HepG2 (cell line): Measurements from ENCODE around the gene SEC11A. TPM values are rescaled to one million over a fixed set of nuclear protein-coding genes. Genes with fewer than 3 reads are reported as not detected.

Experiments used
- FOXC1 ChIP-seq: sonication (generic); formaldehyde crosslinking; IDR thresholded peaks from 2 replicates; pipeline ENCODE4 v1.8.0; 2022; ENCODE audit warnings: mild to moderate bottlenecking, missing genetic modification reagents, borderline replicate concordance
- GABPA ChIP-seq, 2 experiments: IDR thresholded peaks; 2 replicates each; pipeline ENCODE4 v1.6.1; 2011 to 2016; ENCODE audit warnings: low read depth in 2 of 2, low read length in 1 of 2, missing biosample characterization in 1 of 2, missing genetic modification characterization in 1 of 2
- MED1 ChIP-seq: sonication (generic); formaldehyde crosslinking; IDR thresholded peaks from 2 replicates; pipeline ENCODE4 v1.4.0; 2020; ENCODE audit warnings: missing genetic modification reagents
- NFE2L1 ChIP-seq: sonication (generic); formaldehyde crosslinking; IDR thresholded peaks from 2 replicates; pipeline ENCODE4 v1.4.0; 2020; ENCODE audit warnings: missing genetic modification reagents, mild to moderate bottlenecking, borderline replicate concordance
- NFKBIZ ChIP-seq: IDR thresholded peaks from 2 replicates; pipeline ENCODE4 v1.6.1; 2018; ENCODE audit warnings: missing genetic modification reagents, missing compliant biosample characterization
- RXRB ChIP-seq: IDR thresholded peaks from 2 replicates; pipeline ENCODE4 v1.6.1; 2016; ENCODE audit warnings: borderline replicate concordance, missing genetic modification reagents, missing compliant biosample characterization
- SALL1 ChIP-seq: sonication (generic); formaldehyde crosslinking; IDR thresholded peaks from 2 replicates; pipeline ENCODE4 v1.8.0; 2022; ENCODE audit warnings: mild to moderate bottlenecking, missing genetic modification reagents
- STAT5B ChIP-seq: sonication (generic); formaldehyde crosslinking; IDR thresholded peaks from 2 replicates; pipeline ENCODE4 v1.4.0; 2020; ENCODE audit warnings: missing genetic modification reagents
- YEATS4 ChIP-seq: sonication (generic); formaldehyde crosslinking; IDR thresholded peaks from 2 replicates; pipeline ENCODE4 v1.4.0; 2020; ENCODE audit warnings: missing genetic modification reagents, borderline replicate concordance
- ZBTB1 ChIP-seq: sonication (generic); formaldehyde crosslinking; IDR thresholded peaks from 2 replicates; pipeline ENCODE4 v1.4.0; 2020; ENCODE audit warnings: missing genetic modification reagents, borderline replicate concordance
- ZEB1 ChIP-seq: IDR thresholded peaks from 2 replicates; pipeline ENCODE4 v1.6.1; 2012; ENCODE audit warnings: mild to moderate bottlenecking, low read depth, inconsistent platforms; ENCODE audit not compliant: insufficient replicate concordance
- ZFYVE20 ChIP-seq: sonication (generic); formaldehyde crosslinking; IDR thresholded peaks from 2 replicates; pipeline ENCODE4 v1.8.0; 2023; ENCODE audit warnings: low read depth, mild to moderate bottlenecking, moderate library complexity, missing genetic modification reagents, borderline replicate concordance
- ZNF484 ChIP-seq: sonication (generic); formaldehyde crosslinking; IDR thresholded peaks from 2 replicates; pipeline ENCODE4 v1.5.1; 2020; ENCODE audit warnings: mild to moderate bottlenecking, low read depth, missing genetic modification reagents, borderline replicate concordance
- ZNF580 ChIP-seq: IDR thresholded peaks from 2 replicates; pipeline ENCODE4 v1.6.1; 2016; ENCODE audit warnings: low read depth, borderline replicate concordance
- ZSCAN9 ChIP-seq: IDR thresholded peaks from 2 replicates; pipeline ENCODE4 v1.6.1; 2016; ENCODE audit warnings: borderline replicate concordance
- polyA plus RNA-seq, 8 experiments: library from polyadenylated mRNA; depleted of rRNA in 3 of 8; stranded (reverse) in 7 of 8; unstranded in 1 of 8; fragments of >200 nt; fragmentation: Illumina TruSeq in 4 of 8; extraction: Trizol in 4 of 8; gene quantifications; 2 replicates each; pipeline versions ENCODE4 v1.2.1 to v1.2.3, GENCODE V29; 2011 to 2016; ENCODE audit warnings: low read depth in 4 of 8, missing spikeins in 1 of 8, mixed read lengths in 1 of 8; ENCODE audit not compliant: insufficient read depth in 1 of 8
- total RNA-seq, 5 experiments: library from RNA; depleted of rRNA; stranded (reverse); fragments of >200 nt; fragmentation: Illumina TruSeq; extraction: Trizol; gene quantifications; 2 replicates each; pipeline ENCODE4 v1.2.3, GENCODE V29; 2016; ENCODE audit warnings: low read depth in 1 of 5
- TF ChIP-seq, protein P1 (sequence below): sonication (generic); formaldehyde crosslinking; IDR thresholded peaks from 2 replicates; pipeline ENCODE4 v1.5.0; 2020; ENCODE audit warnings: mild to moderate bottlenecking, missing genetic modification reagents
- TF ChIP-seq, protein P2 (sequence below): sonication (generic); formaldehyde crosslinking; IDR thresholded peaks from 2 replicates; pipeline ENCODE4 v1.5.0; 2020; ENCODE audit warnings: missing genetic modification reagents
- TF ChIP-seq, protein P3 (sequence below): sonication (generic); formaldehyde crosslinking; IDR thresholded peaks from 2 replicates; pipeline ENCODE4 v1.4.0; 2020; ENCODE audit warnings: missing genetic modification reagents

SEC11A gene
- total and polyA plus RNA-seq, 2 of the 13 experiments (the other 11 are each of a cell fraction or from before 2014, with no cell fraction given), result 141 to 230 TPM

GRCh38 chr15:84716036-84716732 is at the start of gene SEC11A (continued):
- TF ChIP-seq, protein P1, sequence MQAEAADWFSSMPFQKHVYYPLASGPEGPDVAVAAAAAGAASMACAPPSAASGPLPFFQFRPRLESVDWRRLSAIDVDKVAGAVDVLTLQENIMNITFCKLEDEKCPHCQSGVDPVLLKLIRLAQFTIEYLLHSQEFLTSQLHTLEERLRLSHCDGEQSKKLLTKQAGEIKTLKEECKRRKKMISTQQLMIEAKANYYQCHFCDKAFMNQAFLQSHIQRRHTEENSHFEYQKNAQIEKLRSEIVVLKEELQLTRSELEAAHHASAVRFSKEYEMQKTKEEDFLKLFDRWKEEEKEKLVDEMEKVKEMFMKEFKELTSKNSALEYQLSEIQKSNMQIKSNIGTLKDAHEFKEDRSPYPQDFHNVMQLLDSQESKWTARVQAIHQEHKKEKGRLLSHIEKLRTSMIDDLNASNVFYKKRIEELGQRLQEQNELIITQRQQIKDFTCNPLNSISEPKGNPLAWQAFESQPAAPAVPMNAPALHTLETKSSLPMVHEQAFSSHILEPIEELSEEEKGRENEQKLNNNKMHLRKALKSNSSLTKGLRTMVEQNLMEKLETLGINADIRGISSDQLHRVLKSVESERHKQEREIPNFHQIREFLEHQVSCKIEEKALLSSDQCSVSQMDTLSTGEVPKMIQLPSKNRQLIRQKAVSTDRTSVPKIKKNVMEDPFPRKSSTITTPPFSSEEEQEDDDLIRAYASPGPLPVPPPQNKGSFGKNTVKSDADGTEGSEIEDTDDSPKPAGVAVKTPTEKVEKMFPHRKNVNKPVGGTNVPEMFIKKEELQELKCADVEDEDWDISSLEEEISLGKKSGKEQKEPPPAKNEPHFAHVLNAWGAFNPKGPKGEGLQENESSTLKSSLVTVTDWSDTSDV (CRISPR knock-in tag), result no peak
- 0 out of 2 replicates have a peak, but pooled peaks have one; percentile 77 for TF ChIP-seq STAT5B (CRISPR knock-in tag)
- TF ChIP-seq, protein P2, sequence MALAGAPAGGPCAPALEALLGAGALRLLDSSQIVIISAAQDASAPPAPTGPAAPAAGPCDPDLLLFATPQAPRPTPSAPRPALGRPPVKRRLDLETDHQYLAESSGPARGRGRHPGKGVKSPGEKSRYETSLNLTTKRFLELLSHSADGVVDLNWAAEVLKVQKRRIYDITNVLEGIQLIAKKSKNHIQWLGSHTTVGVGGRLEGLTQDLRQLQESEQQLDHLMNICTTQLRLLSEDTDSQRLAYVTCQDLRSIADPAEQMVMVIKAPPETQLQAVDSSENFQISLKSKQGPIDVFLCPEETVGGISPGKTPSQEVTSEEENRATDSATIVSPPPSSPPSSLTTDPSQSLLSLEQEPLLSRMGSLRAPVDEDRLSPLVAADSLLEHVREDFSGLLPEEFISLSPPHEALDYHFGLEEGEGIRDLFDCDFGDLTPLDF, result peak; percentile 90
- TF ChIP-seq FOXC1 (CRISPR knock-in tag), result 0 out of 2 replicates have a peak, but pooled peaks have one; percentile 18
- TF ChIP-seq YEATS4, result peak; percentile 95
- peak; percentile 76; the same call in 1 of the 2 replicates for TF ChIP-seq NFE2L1 (CRISPR knock-in tag)
- TF ChIP-seq, protein P3, sequence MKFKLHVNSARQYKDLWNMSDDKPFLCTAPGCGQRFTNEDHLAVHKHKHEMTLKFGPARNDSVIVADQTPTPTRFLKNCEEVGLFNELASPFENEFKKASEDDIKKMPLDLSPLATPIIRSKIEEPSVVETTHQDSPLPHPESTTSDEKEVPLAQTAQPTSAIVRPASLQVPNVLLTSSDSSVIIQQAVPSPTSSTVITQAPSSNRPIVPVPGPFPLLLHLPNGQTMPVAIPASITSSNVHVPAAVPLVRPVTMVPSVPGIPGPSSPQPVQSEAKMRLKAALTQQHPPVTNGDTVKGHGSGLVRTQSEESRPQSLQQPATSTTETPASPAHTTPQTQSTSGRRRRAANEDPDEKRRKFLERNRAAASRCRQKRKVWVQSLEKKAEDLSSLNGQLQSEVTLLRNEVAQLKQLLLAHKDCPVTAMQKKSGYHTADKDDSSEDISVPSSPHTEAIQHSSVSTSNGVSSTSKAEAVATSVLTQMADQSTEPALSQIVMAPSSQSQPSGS (CRISPR knock-in tag), result peak; percentile 82
- TF ChIP-seq ZFYVE20, result no peak
- no peak for TF ChIP-seq NFKBIZ (CRISPR knock-in tag)
- peak; percentile 72 for TF ChIP-seq ZSCAN9 (CRISPR knock-in tag)
- peak; percentile 79; the same call in 1 of the 2 replicates for TF ChIP-seq ZNF580 (CRISPR knock-in tag)
- peak; percentile 98 for TF ChIP-seq GABPA (IDR thresholded peaks at IDR 0.05; ENCODE audit: low read depth, low read length)
- TF ChIP-seq GABPA (CRISPR knock-in tag; IDR thresholded peaks at IDR 0.05; ENCODE audit: low read depth), result peak; percentile 99
- TF ChIP-seq RXRB (CRISPR knock-in tag), result peak; percentile 49; the same call in 1 of the 2 replicates
- TF ChIP-seq SALL1 (CRISPR knock-in tag), result peak; percentile 61; the same call in 1 of the 2 replicates
- peak; percentile 79 for TF ChIP-seq MED1 (CRISPR knock-in tag)
- TF ChIP-seq ZEB1, result no peak
- no peak for TF ChIP-seq ZNF484 (CRISPR knock-in tag)
- TF ChIP-seq ZBTB1 (CRISPR knock-in tag), result no peak
